Activated CD4-positive, alpha-beta T cell treated with anti-CD3 and anti-CD28 coated beads for 36 hours (primary cell): Measurements from ENCODE around the gene LRRC61. TPM values are rescaled to one million over a fixed set of nuclear protein-coding genes. Genes with fewer than 3 reads are reported as not detected.
"Not testable (repeated sequence)": the region's sequence is repeated elsewhere in the genome, so short reads cannot be mapped to it uniquely, and the experiment has no call there.

ENCODE experiments used
- ATAC-seq: fragments of 200-7000 bp; cut with Tn5 transposase; one replicate; pipeline ENCODE4 v1.10.0; 2021; ENCODE audit warnings: mild to moderate bottlenecking, moderate library complexity
- CTCF ChIA-PET: fragments of 350-600 bp; sonication (Branson Sonifier 250); formaldehyde crosslinking; loops from one replicate; lab custom pipeline; 2021; ENCODE audit warnings: antibody characterized with exemption; lab: Charles Lee
- POLR2A ChIA-PET: fragments of 350-600 bp; sonication (Branson Sonifier 250); formaldehyde crosslinking; loops from one replicate; lab custom pipeline; 2021; ENCODE audit warnings: antibody characterized with exemption, inconsistent platforms; lab: Charles Lee
- DNase-seq: peaks from one replicate; pipeline ENCODE4 v3.0.0-alpha.2; 2020
- H3K27ac Mint-ChIP-seq: one replicate; pipeline ENCODE4 v1.8.0; 2021; ENCODE audit warnings: mixed read lengths
- H3K27me3 Mint-ChIP-seq: one replicate; pipeline ENCODE4 v1.8.0; 2021; ENCODE audit warnings: mixed read lengths
- H3K36me3 Mint-ChIP-seq: one replicate; pipeline ENCODE4 v1.8.0; 2021; ENCODE audit warnings: low read depth, mixed read lengths
- H3K4me1 Mint-ChIP-seq: one replicate; pipeline ENCODE4 v1.8.0; 2021; ENCODE audit warnings: mixed read lengths
- H3K4me3 Mint-ChIP-seq: one replicate; pipeline ENCODE4 v1.8.0; 2021; ENCODE audit warnings: mild to moderate bottlenecking, moderate library complexity, mixed read lengths
- H3K9me3 Mint-ChIP-seq: one replicate; pipeline ENCODE4 v1.8.0; 2021; ENCODE audit warnings: low read depth, mixed read lengths
- intact Hi-C, 2 experiments: fragments of 100-400 bp; cut with DNase I in 1 of 2; cut with micrococcal nuclease in 1 of 2; formaldehyde crosslinking; loops; one replicate each; pipeline versions ENCODE4 v1.14.2 to v1.15.1; 2022 to 2024; cut with DNase I, micrococcal nuclease
- total RNA-seq, 2 experiments: library from RNA; stranded (reverse); gene quantifications; one replicate each; pipeline ENCODE4 v1.2.3, GENCODE V29; 2021

The LRRC61 gene
- total RNA-seq, 2 experiments from 2014 or later, result 13.0 to 17.4 TPM

- H3K9me3 Mint-ChIP-seq, result no peaks in the 10 kb centered on the region
- H3K4me1 Mint-ChIP-seq, result peaks cover 49% of the 10 kb centered on the region
- DNase-seq, result peak; percentile 44
- no peak for ATAC-seq
- peaks cover 5% of the 10 kb centered on the region for H3K36me3 Mint-ChIP-seq
- H3K4me3 Mint-ChIP-seq, result peak overlapping the region; percentile 81
- H3K27me3 Mint-ChIP-seq, result no peaks in the 10 kb centered on the region
- ChIA-PET CTCF (interaction anchor here (0.6 to 1.3 kb wide), 2 partner anchors 26 to 920 kb away, joined by 4 to 5 read pairs; a partner anchor contains a TSS), POLR2A (no interaction called here)
- peak overlapping the region; percentile 63 for H3K27ac Mint-ChIP-seq
- intact Hi-C loops, result loop anchor here (1.0 to 10.0 kb wide), 15 partner anchors 10 to 1132 kb away; partner anchors contain the start of genes ACTR3C (in 2 of the 2), LRRC61 (in 2 of the 2), ABCF2 (in 1 of the 2) and ATP6V0E2 (in 1 of the 2)
Measured at GRCh38 chr7:150379441-150380379, 56.6 kb downstream of the LRRC61 start.

DNA sequence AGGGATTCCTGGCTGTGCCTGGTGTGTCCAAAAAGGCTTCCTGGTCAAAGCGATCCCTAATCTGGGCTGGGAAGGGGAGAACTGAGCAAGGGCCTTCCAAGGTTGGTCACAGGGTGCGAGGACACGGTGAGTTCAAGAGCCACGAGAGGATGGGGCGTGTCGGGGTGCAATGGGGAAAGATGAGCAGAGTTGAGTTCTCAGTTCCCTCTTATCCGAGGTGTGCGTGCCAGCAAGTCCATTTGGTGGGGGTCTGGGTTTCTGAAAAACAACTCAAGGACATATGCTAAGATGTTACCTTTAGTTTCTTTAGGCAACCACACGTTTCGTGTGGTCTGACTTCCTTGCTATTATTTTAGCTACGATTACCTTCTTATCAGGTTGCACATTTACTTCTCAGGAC is 57.3 kb downstream of the LRRC61 start:
- CTCF ChIA-PET, result interaction anchor here (0.7 to 1.3 kb wide), 3 partner anchors 25 to 567 kb away, joined by 3 to 4 read pairs (median 4); a partner anchor contains a TSS
- no peak overlapping the region for H3K27ac Mint-ChIP-seq

GRCh38 chr7:150381096-150381495 is 57.9 kb downstream of the LRRC61 start:
- H3K27ac Mint-ChIP-seq, result no peak overlapping the region
- no peak overlapping the region for H3K4me3 Mint-ChIP-seq
- no peak for ATAC-seq
- H3K9me3 Mint-ChIP-seq, result no peaks in the 10 kb centered on the region
- ChIA-PET POLR2A (no interaction called here), CTCF (interaction anchor here (0.7 kb wide), 2 partner anchors 40 to 568 kb away, joined by 3 to 4 read pairs; no protein-coding TSS in a partner anchor)
- no peaks in the 10 kb centered on the region for H3K27me3 Mint-ChIP-seq
- intact Hi-C loops, result no loop called here
- H3K36me3 Mint-ChIP-seq, result no peaks in the 10 kb centered on the region
- DNase-seq, result no peak
- H3K4me1 Mint-ChIP-seq, result peaks cover 39% of the 10 kb centered on the region

More for the DNA sequence above, 57.3 kb downstream of the LRRC61 start:
- DNase-seq (no peak), ATAC-seq (no peak)
- Mint-ChIP-seq H3K36me3 (peaks cover 3% of the 10 kb centered on the region), H3K9me3 (no peaks in the 10 kb centered on the region), H3K27me3 (no peaks in the 10 kb centered on the region), H3K4me3 (peak overlapping the region; percentile 81), H3K4me1 (peaks cover 45% of the 10 kb centered on the region)
- intact Hi-C loops, result no loop called here
- POLR2A ChIA-PET, result no interaction called here

- intact Hi-C loops, result no loop called here
- Mint-ChIP-seq H3K4me1 (peaks cover 33% of the 10 kb centered on the region), H3K27me3 (no peaks in the 10 kb centered on the region), H3K4me3 (no peak overlapping the region), H3K36me3 (peaks cover 1% of the 10 kb centered on the region), H3K9me3 (no peaks in the 10 kb centered on the region), H3K27ac (no peak overlapping the region)
- POLR2A ChIA-PET, result no interaction called here
- DNase-seq (no peak), ATAC-seq (no peak)
- CTCF ChIA-PET, result no interaction called here
Measured at GRCh38 chr7:150381785-150382122, 58.6 kb downstream of the LRRC61 start.

- Mint-ChIP-seq H3K4me1 (peaks cover 28% of the 10 kb centered on the region), H3K27me3 (no peaks in the 10 kb centered on the region), H3K27ac (no peak overlapping the region), H3K4me3 (no peak overlapping the region), H3K36me3 (peaks cover 2% of the 10 kb centered on the region), H3K9me3 (no peaks in the 10 kb centered on the region)
- intact Hi-C loops, result no loop called here
- no peak for DNase-seq
- ChIA-PET POLR2A (no interaction called here), CTCF (no interaction called here)
- ATAC-seq, result no peak
Measured at GRCh38 chr7:150382123-150382843, 59.1 kb downstream of the LRRC61 start.

- intact Hi-C loops, result no loop called here
- no peak for DNase-seq
- Mint-ChIP-seq H3K4me1 (peaks cover 23% of the 10 kb centered on the region), H3K4me3 (no peak overlapping the region), H3K27ac (no peak overlapping the region), H3K9me3 (no peaks in the 10 kb centered on the region), H3K27me3 (no peaks in the 10 kb centered on the region), H3K36me3 (peaks cover 2% of the 10 kb centered on the region)
- ChIA-PET POLR2A (no interaction called here), CTCF (no interaction called here)
- no peak for ATAC-seq
Measured at GRCh38 chr7:150382844-150383225, 59.7 kb downstream of the LRRC61 start.

GRCh38 chr7:150383710-150384397 is 60.7 kb downstream of the LRRC61 start:
- Mint-ChIP-seq H3K9me3 (no peaks in the 10 kb centered on the region), H3K4me3 (no peak overlapping the region), H3K27ac (no peak overlapping the region), H3K36me3 (peaks cover 2% of the 10 kb centered on the region), H3K27me3 (no peaks in the 10 kb centered on the region), H3K4me1 (peaks cover 18% of the 10 kb centered on the region)
- CTCF ChIA-PET, result no interaction called here
- ATAC-seq (no peak), DNase-seq (no peak)
- intact Hi-C loops, result no loop called here
- POLR2A ChIA-PET, result no interaction called here

DNA sequence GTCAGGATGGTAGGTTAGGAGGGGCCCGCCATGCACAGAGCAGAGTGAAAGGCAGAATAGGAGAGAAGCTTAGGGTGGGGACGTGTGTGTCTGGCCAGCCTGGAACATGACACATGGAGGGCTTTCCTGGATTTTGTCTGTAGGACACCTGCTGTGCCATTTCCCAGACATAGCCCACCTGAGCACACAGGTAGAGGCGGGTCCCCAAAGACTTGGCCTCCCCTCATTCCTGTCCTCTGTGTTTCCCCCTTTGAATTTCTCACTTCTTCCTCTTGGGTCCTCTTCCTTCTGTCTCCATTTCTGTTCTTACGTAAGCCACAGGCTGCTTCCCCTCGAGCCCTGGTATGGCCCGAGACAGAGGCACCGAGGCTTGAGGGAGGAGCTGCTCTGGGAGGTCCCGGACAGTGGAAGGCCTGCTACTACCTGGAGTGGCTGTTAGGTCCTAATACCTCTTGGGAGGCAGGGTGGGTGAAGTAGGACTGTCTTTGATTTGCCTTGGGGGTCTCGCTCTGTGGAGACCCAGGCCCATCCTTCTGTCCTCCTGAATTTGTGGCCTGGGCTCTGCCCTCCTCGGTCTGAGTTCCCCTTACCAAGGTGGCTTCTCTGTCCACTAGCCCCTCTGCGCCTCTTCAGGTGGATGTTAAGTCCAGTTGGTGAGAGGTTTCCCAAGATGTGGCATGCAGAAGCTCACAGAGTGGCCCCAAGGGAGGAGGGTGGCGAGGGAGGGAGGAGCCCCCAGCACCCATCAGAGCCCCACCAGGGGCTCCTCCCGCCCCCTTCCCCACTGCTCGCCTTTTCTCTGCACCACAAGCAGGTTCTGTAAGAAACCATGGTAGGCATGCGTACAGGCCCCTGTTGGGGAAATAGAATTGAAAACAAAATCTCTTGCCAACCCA is 61.5 kb downstream of the LRRC61 start:
- DNase-seq (no peak), ATAC-seq (no peak)
- ChIA-PET CTCF (interaction anchor here (0.7 kb wide), 1 partner anchor 35 kb away, joined by 4 read pairs; no protein-coding TSS in a partner anchor), POLR2A (no interaction called here)
- H3K36me3 Mint-ChIP-seq, result peaks cover 2% of the 10 kb centered on the region
- no peak overlapping the region for H3K4me3 Mint-ChIP-seq
- H3K27ac Mint-ChIP-seq, result no peak overlapping the region
- no peaks in the 10 kb centered on the region for H3K9me3 Mint-ChIP-seq
- no peaks in the 10 kb centered on the region for H3K27me3 Mint-ChIP-seq
- intact Hi-C loops, result no loop called here
- H3K4me1 Mint-ChIP-seq, result peaks cover 17% of the 10 kb centered on the region

GRCh38 chr7:150385302-150385723 is 62.2 kb downstream of the LRRC61 start:
- Mint-ChIP-seq H3K27ac (no peak overlapping the region), H3K4me1 (peaks cover 11% of the 10 kb centered on the region), H3K36me3 (peaks cover 2% of the 10 kb centered on the region), H3K4me3 (no peak overlapping the region), H3K27me3 (no peaks in the 10 kb centered on the region), H3K9me3 (no peaks in the 10 kb centered on the region)
- intact Hi-C loops, result no loop called here
- POLR2A ChIA-PET, result no interaction called here
- ATAC-seq (no peak), DNase-seq (no peak)
- CTCF ChIA-PET, result interaction anchor here (0.7 kb wide), 1 partner anchor 34 kb away, joined by 4 read pairs; no protein-coding TSS in a partner anchor

DNA sequence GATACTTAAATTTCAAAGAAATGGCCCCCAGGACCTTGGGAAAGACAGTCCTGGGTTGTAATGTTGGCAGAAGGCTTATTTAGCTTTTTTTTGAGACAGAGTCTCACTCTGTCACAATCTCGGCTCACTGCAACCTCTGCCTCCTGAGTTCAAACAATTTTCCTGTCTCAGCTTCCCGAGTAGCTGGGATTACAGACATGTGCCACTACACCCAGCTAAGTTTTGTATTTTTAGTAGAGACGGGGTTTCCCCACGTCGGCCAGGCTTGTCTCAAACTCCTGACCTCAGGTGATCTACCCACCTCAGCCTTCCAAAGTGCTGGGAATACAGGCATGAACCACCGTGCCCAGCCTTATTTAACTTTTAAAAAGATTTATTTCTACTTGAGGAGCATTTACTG is 62.7 kb downstream of the LRRC61 start:
- H3K27me3 Mint-ChIP-seq, POLR2A ChIA-PET, H3K4me3 Mint-ChIP-seq, DNase-seq, H3K4me1 Mint-ChIP-seq, H3K27ac Mint-ChIP-seq, ATAC-seq, H3K9me3 Mint-ChIP-seq, intact Hi-C loops, H3K36me3 Mint-ChIP-seq: not testable (repeated sequence)
- CTCF ChIA-PET, result interaction anchor here (0.7 to 1.2 kb wide), 2 partner anchors 31 to 34 kb away, joined by 3 to 4 read pairs; no protein-coding TSS in a partner anchor
